Measurements from ENCODE around the gene THADA.

The THADA gene

GRCh38 chr2:43325107-43325811 lies 270.6 kb downstream of the THADA start:
- DNase-seq (ENCODE audit: low read depth in 2 of 2) = no peak

- no peak for DNase-seq (ENCODE audit: low read depth in 2 of 2)
Observed at GRCh38 chr2:43324259-43325106, 271.4 kb downstream of the THADA start.

GRCh38 chr2:43323857-43324256 lies 272.0 kb downstream of the THADA start:
- no peak for DNase-seq (ENCODE audit: low read depth in 2 of 2)

- no peak for DNase-seq (ENCODE audit: low read depth in 2 of 2)
Observed at GRCh38 chr2:43321446-43321845, 274.4 kb downstream of the THADA start.

- no peak for DNase-seq (ENCODE audit: low read depth in 2 of 2)
Observed at GRCh38 chr2:43319541-43319940, 276.3 kb downstream of the THADA start.

- DNase-seq (ENCODE audit: low read depth in 2 of 2) = no peak
Observed at GRCh38 chr2:43318791-43319190, 277.0 kb downstream of the THADA start.

GRCh38 chr2:43317680-43318079 lies 278.2 kb downstream of the THADA start:
- DNase-seq (ENCODE audit: low read depth in 2 of 2) = no peak

- no peak for DNase-seq (ENCODE audit: low read depth in 2 of 2)
Observed at GRCh38 chr2:43317194-43317593, 278.6 kb downstream of the THADA start.

- no peak for DNase-seq (ENCODE audit: low read depth in 2 of 2)
Observed at GRCh38 chr2:43315482-43315881, 280.4 kb downstream of the THADA start.

- no peak for DNase-seq (ENCODE audit: low read depth in 2 of 2)
Observed at GRCh38 chr2:43314299-43314927, 281.4 kb downstream of the THADA start.

GRCh38 chr2:43313642-43314017 lies 282.2 kb downstream of the THADA start:
- no peak for DNase-seq (ENCODE audit: low read depth in 2 of 2)

- no peak for DNase-seq (ENCODE audit: low read depth in 2 of 2)
Observed at GRCh38 chr2:43312755-43313641, 282.8 kb downstream of the THADA start.

- no peak for DNase-seq (ENCODE audit: low read depth in 2 of 2)
Observed at GRCh38 chr2:43311276-43311675, 284.6 kb downstream of the THADA start.

GRCh38 chr2:43309935-43310334 lies 285.9 kb downstream of the THADA start:
- no peak for DNase-seq (ENCODE audit: low read depth in 2 of 2)

- no peak for DNase-seq (ENCODE audit: low read depth in 2 of 2)
Observed at GRCh38 chr2:43307973-43308372, 287.9 kb downstream of the THADA start.

- no peak for DNase-seq (ENCODE audit: low read depth in 2 of 2)
Observed at GRCh38 chr2:43307046-43307445, 288.8 kb downstream of the THADA start.

- no peak for DNase-seq (ENCODE audit: low read depth in 2 of 2)
Observed at GRCh38 chr2:43306197-43306596, 289.6 kb downstream of the THADA start.

GRCh38 chr2:43305517-43305916 lies 290.3 kb downstream of the THADA start:
- no peak for DNase-seq (ENCODE audit: low read depth in 2 of 2)

- DNase-seq (ENCODE audit: low read depth in 2 of 2) = no peak
Observed at GRCh38 chr2:43305012-43305411, 290.8 kb downstream of the THADA start.

- DNase-seq (ENCODE audit: low read depth in 2 of 2) = no peak
Observed at GRCh38 chr2:43303889-43304288, 291.9 kb downstream of the THADA start.

GRCh38 chr2:43302961-43303494 lies 292.8 kb downstream of the THADA start:
- DNase-seq (ENCODE audit: low read depth in 2 of 2) = no peak
